ACC112 (cell line): ENCODE results near the gene ALG12.

ENCODE experiments used
- H2AFZ ChIP-seq: fragments of 200-600 bp; sonication (generic); one replicate; pipeline ENCODE4 v1.6.0; 2017; ENCODE audit warnings: antibody characterized with exemption, low read length; ENCODE audit not compliant: unreplicated experiment
- H3K27ac ChIP-seq: fragments of 200-600 bp; sonication (generic); 2 replicates; pipeline ENCODE4 v1.5.1; 2014; ENCODE audit warnings: low read depth, mild to moderate bottlenecking, antibody characterized with exemption, low read length, moderate library complexity
- H3K27me3 ChIP-seq: fragments of 200-600 bp; sonication (generic); 2 replicates; pipeline ENCODE4 v1.6.1; 2014; ENCODE audit warnings: mild to moderate bottlenecking, antibody characterized with exemption, low read length, moderate library complexity, mixed read lengths; ENCODE audit not compliant: insufficient read depth
- H3K36me3 ChIP-seq: fragments of 200-600 bp; sonication (generic); 2 replicates; pipeline ENCODE4 v1.6.1; 2016; ENCODE audit warnings: mild to moderate bottlenecking, antibody characterized with exemption, low read length, moderate library complexity, mixed read lengths; ENCODE audit not compliant: insufficient read depth
- H3K4me1 ChIP-seq: fragments of 200-600 bp; sonication (generic); one replicate; pipeline ENCODE4 v1.6.1; 2016; ENCODE audit warnings: low read length, mixed read lengths; ENCODE audit not compliant: insufficient read depth, unreplicated experiment, control insufficient read depth
- H3K4me3 ChIP-seq: fragments of 200-600 bp; sonication (generic); 2 replicates; pipeline ENCODE4 v1.5.1; 2014; ENCODE audit warnings: mild to moderate bottlenecking, low read depth, low read length
- H3K79me2 ChIP-seq: fragments of 200-600 bp; sonication (generic); one replicate; pipeline ENCODE4 v1.6.0; 2016; ENCODE audit warnings: low read length; ENCODE audit not compliant: control insufficient read depth, unreplicated experiment, insufficient read depth

Gene ALG12

DNA sequence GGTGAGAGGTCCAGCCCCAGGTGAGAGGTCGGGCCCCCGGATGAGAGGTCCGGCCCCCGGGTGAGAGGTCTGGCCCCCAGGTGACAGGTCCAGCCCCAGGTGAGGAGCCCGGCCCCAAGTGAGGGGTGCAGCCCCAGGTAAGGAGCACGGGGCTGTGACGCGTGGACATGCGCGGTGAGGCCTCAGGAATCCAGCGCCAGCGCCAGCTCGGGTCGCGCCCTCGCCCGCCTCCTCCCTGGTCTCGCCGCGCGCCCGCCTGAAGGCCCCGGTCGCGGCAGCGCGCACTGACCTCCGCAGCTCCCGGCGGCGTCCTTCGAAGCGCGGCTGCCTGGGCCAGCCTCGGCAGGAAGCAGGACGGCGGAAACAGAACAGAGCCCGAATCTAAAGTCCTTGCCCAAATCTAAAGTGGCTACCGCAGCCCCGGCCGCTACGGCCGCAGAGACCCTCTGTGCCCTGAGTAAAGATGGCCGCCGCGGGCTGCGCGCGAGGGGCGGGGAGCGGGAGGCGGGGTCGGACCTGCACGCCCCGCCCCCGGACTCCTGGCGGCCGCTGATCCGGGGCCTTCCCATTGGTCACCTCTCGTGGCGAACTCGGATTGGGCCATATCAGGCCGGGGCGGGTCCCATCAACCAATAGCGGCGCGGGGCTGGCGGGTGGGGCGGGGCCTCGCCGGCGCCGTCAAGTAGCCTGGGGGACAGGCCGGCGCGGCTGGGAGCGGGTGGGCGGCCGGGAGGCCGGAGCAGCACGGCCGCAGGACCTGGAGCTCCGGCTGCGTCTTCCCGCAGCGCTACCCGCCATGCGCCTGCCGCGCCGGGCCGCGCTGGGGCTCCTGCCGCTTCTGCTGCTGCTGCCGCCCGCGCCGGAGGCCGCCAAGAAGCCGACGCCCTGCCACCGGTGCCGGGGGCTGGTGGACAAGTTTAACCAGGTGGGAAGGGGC lies at the start of gene ALG12, which contains the start of gene CRELD2:
ALG12 (minus strand) TSS at position 465 of the 937 bp plus-strand sequence. CDS start 4,673 bp downstream, outside the sequence.
CRELD2 (plus strand) TSS at position 661 of the 937 bp plus-strand sequence; CDS start at position 797, 136 bp downstream.
- H3K27me3 ChIP-seq, result no peaks in the 10 kb centered on the region
- H3K36me3 ChIP-seq, result no peaks in the 10 kb centered on the region
- no peaks in the 10 kb centered on the region for H3K79me2 ChIP-seq

DNA sequence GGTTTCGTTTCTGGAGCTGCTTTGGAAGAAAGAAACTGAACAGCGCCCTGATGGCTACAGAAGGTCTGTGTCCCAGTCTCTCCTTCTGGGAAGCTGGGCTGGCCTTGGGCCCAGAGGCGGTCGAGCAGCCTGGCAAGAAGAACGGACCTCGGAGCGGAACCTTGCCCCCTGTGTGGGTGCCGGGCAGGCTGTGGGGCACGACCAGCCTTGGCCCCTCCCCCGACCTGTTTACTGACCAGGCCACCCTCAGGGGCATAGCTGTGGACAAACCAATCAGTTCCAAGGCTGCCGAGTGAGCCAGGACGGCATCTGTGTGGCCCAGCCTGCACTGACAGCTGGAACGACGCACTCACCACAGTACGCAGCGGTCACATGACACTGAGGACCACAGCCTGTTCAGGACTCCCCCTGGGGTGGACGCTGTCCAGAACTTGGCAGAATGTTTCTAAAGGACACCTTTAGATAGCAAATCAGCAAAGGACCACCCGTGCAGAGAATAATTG lies 49.5 kb upstream of the ALG12 start:
- Histone ChIP-seq H3K27me3 (no peaks in the 10 kb centered on the region), H3K36me3 (no peaks in the 10 kb centered on the region), H2AFZ (no peak overlapping the region), H3K4me1 (peaks cover 27% of the 10 kb centered on the region), H3K4me3 (no peak overlapping the region), H3K27ac (no peak overlapping the region), H3K79me2 (peaks cover 10% of the 10 kb centered on the region)

More for the DNA sequence above, at the start of gene ALG12, which contains the start of gene CRELD2:
- Histone ChIP-seq H3K27ac (peak within 1 kb of the TSS; percentile 82), H2AFZ (no peak within 1 kb of the TSS), H3K4me3 (peak within 1 kb of the TSS; percentile 87), H3K4me1 (peaks cover 6% of the 10 kb centered on the region)

DNA sequence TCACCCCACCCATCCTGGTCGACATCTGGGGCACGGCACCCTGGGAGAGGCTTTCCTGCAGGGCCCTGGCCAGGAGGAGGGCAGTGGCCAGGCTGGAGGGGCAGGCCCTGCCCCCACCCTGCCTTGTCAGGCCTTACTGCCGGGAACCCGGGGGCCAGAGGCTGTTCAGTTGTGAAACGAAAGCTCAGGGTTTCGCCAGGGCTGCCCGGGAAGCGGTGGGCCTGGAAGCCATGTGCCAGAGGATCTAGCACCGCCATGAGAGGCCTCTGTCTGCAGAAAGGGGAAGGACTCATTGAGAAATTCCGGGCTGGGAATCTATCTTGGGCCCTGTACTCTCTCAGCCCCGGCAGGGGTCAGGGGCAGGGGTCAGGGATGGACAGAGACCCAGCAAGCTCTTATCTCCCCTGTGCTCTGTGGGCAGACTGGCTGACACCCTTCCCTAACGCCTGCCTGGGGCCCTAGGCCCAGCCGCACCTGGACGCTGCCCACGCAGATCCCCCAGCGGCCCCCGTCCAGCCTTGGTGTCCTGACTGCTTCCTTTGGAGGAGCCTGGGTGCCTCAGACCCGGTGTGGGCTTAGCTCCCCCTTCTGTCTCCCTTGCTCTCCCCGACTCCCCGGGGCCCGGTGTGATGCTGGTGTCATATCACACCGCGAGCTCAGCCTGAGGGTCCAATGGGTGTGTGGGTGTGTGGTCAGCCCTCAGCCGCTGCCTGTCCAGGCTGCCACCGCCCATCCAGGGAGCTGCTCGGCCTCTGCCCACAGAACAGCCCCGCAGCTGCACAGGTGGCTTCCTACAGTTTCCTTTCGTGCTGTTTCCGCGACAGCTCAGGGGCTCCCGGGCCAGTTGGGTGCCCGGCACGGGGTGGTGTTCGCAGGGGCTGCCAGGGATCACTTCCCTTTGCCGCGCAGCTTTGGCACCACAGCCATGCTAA lies 48.8 kb upstream of the ALG12 start:
- H3K36me3 ChIP-seq, result no peaks in the 10 kb centered on the region
- H2AFZ ChIP-seq, result no peak overlapping the region
- no peak overlapping the region for H3K4me3 ChIP-seq

DNA sequence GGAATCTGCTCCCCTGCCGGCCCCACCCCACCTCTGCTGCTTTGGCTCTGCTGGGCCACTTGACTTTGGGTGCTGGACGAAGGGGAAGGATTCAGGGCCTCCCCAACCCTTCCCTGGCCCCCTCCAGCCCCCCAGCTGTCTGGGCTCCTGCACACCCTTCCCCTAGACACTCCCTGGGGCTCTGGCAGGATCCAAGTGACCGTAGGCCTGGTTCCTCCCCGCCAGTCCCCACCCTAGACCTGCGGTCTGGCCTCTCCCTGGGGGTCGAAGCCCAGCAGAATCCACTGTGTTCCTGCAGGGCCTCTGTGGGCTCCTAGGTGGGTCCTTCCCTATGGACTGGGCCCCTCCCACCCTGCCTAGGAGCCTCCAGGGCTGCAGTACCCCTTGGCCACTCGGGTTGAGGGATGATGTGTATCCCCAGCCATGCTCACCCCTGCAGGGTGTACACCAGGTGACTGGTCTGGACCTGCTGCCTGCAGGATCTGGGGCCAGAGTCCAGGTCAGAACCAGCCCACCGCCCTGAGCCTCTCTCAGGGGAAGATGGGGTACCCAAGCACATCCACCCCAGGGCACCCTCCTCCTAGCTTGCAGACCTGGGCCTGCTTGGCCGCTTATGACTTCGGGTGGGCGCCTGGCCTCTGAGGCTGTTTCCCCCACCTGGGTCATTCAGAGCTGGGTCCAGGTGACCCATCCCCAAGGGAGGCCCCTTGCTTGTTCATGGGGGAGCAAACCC lies 48.0 kb upstream of the ALG12 start:
- Histone ChIP-seq H3K4me1 (peaks cover 30% of the 10 kb centered on the region), H3K27me3 (no peaks in the 10 kb centered on the region), H3K27ac (no peak overlapping the region), H2AFZ (no peak overlapping the region), H3K4me3 (no peak overlapping the region), H3K36me3 (no peaks in the 10 kb centered on the region), H3K79me2 (peaks cover 22% of the 10 kb centered on the region)

More for the DNA sequence above, 48.8 kb upstream of the ALG12 start:
- Histone ChIP-seq H3K4me1 (peaks cover 30% of the 10 kb centered on the region), H3K27ac (no peak overlapping the region), H3K79me2 (peaks cover 14% of the 10 kb centered on the region), H3K27me3 (no peaks in the 10 kb centered on the region)

DNA sequence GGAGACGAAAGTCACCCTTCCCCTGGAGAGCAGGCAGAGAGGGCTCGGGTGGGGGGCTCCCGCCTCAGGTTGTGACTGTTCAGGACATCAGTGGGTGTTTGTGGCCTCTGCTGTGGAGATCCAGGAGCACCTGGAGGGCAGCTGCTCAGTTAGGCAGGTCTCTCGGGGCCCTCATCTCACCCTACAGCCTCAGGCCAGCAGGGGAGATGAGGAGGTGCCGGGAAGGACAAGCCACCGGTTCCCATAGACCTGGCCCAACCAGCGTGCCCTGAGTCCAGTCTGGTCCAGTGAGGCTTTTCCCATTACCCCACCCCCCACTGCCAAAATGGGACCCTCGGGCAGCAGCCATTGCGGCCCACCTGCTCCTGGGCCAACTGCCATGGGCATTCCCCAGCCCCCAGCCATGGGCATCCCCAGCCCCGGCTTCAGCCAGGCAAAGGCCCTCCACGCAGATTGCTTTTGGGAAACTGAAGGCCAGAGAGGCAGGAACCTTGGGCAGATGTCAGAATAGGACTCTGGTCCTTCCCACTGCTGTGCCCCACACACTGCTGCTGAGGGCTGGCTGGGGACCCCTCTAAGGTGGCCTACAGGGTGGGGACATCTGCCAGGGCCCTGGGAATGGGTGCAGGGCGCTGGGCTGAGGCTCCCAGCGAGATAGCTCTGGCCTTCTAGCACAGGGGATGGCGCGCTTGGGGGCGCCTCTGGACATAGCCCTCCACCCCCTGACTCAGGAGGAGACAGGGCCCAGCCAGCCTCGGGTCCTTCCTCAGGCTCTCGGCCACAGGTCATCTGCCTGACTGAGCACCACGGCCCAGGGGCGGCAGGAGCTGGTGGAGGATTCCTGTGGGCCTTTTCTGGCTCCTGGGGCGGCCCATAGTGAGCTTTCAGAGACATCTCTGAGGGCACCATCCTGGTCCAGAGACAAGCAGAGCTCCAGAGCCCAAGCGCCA lies 47.1 kb upstream of the ALG12 start:
- H3K79me2 ChIP-seq, result peaks cover 25% of the 10 kb centered on the region
- H3K4me3 ChIP-seq, result no peak overlapping the region
- no peak overlapping the region for H2AFZ ChIP-seq
- no peak overlapping the region for H3K27ac ChIP-seq
- no peaks in the 10 kb centered on the region for H3K27me3 ChIP-seq
- H3K36me3 ChIP-seq, result no peaks in the 10 kb centered on the region
- peaks cover 27% of the 10 kb centered on the region for H3K4me1 ChIP-seq

DNA sequence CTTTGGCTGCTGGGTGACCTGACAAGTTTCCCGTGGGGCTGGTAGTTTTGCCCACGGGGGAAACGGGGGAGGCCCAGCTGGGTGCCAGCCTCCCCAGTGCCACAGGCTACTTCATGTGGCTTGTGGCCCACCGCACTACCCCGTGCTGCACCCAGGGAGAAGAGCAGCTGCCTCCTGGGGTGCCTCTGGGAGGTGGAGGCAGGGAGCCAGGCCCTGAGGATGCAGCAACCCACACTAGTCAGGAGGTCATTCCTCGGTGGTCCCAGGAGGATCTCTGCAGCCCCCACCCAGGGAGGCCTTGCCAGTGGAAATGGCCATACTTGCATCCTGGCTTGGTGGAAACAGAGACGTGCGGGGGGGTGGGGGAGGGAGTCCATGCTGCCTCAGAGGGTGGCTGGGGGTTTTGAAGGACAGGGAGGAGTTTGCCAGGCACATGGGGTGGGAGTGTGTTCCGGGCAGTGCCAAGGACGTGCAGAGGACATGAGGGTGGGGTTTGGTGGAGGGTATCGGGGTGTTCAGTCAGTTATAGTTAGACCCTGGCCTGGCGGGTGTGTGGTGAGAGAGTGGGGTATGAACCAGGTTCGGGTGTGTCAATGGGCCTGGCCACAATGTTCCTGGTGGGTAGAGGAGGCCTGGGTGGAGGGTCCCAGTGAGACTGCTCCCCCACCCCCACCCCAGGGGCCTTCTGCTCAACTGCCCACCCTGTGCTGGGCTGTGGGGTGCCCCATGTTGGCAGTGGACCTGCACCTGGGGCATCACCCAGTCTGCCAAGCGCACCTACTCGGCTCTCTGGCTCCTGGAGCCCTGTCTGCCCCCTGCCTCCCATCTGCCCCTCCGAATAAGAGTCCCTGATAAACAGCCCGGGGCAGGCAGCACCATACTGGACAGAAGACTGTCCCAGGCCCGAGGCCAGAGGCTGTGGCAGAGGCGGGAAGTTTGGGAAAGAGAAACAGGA lies 46.2 kb upstream of the ALG12 start:
- Histone ChIP-seq H3K27ac (no peak overlapping the region), H3K36me3 (no peaks in the 10 kb centered on the region), H3K79me2 (peaks cover 25% of the 10 kb centered on the region), H2AFZ (no peak overlapping the region), H3K4me1 (peaks cover 23% of the 10 kb centered on the region), H3K4me3 (no peak overlapping the region), H3K27me3 (no peaks in the 10 kb centered on the region)

DNA sequence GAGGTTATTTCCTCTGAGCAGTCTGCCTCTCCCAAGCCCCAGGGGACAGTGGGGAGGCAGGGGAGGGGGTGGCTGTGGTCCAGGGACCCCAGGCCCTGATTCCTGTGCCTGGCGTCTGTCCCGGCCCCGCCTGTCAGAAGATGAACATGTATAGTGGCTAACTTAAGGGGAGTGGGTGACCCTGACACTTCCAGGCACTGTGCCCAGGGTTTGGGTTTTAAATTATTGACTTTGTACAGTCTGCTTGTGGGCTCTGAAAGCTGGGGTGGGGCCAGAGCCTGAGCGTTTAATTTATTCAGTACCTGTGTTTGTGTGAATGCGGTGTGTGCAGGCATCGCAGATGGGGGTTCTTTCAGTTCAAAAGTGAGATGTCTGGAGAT lies 45.4 kb upstream of the ALG12 start:
- Histone ChIP-seq H3K27me3 (no peaks in the 10 kb centered on the region), H3K36me3 (no peaks in the 10 kb centered on the region), H2AFZ (no peak overlapping the region), H3K4me1 (peaks cover 23% of the 10 kb centered on the region), H3K79me2 (peaks cover 25% of the 10 kb centered on the region), H3K4me3 (peak overlapping the region; percentile 90), H3K27ac (no peak overlapping the region)

DNA sequence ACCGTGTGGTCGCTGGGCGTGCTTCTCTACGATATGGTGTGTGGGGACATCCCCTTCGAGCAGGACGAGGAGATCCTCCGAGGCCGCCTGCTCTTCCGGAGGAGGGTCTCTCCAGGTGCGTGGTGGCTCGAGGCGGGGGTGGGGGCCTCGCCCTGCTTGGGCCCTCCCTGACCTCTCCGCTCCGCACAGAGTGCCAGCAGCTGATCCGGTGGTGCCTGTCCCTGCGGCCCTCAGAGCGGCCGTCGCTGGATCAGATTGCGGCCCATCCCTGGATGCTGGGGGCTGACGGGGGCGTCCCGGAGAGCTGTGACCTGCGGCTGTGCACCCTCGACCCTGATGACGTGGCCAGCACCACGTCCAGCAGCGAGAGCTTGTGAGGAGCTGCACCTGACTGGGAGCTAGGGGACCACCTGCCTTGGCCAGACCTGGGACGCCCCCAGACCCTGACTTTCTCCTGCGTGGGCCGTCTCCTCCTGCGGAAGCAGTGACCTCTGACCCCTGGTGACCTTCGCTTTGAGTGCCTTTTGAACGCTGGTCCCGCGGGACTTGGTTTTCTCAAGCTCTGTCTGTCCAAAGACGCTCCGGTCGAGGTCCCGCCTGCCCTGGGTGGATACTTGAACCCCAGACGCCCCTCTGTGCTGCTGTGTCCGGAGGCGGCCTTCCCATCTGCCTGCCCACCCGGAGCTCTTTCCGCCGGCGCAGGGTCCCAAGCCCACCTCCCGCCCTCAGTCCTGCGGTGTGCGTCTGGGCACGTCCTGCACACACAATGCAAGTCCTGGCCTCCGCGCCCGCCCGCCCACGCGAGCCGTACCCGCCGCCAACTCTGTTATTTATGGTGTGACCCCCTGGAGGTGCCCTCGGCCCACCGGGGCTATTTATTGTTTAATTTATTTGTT lies 44.8 kb upstream of the ALG12 start:
- Histone ChIP-seq H3K4me1 (peaks cover 23% of the 10 kb centered on the region), H3K79me2 (peaks cover 25% of the 10 kb centered on the region), H3K4me3 (peak overlapping the region; percentile 90), H3K27ac (peak overlapping the region; percentile 77), H3K27me3 (no peaks in the 10 kb centered on the region), H2AFZ (no peak overlapping the region), H3K36me3 (no peaks in the 10 kb centered on the region)
